GM12878 (cell line): ENCODE data around the gene LRRC27. TPM values are rescaled to one million over a fixed set of nuclear protein-coding genes. Genes with fewer than 3 reads are reported as not detected.

ENCODE experiments used
- BACH1 ChIP-seq: fragments of 450-650 bp; IDR thresholded peaks from 2 replicates; pipeline ENCODE4 v1.6.1; 2017; ENCODE audit warnings: mild to moderate bottlenecking, borderline replicate concordance
- BHLHE40 ChIP-seq, 2 experiments: fragments of 450-650 bp in 1 of 2; IDR thresholded peaks; 2 replicates each; pipeline ENCODE4 v1.6.1; 2011 to 2017; ENCODE audit warnings: low read depth in 2 of 2, borderline replicate concordance in 1 of 2, improper control_type of control experiment in 1 of 2, low read length in 1 of 2, mild to moderate bottlenecking in 1 of 2
- BMI1 ChIP-seq: fragments of 450-650 bp; IDR thresholded peaks from 2 replicates; pipeline ENCODE4 v1.6.1; 2016; ENCODE audit warnings: mild to moderate bottlenecking, moderate library complexity, borderline replicate concordance
- CHD1 ChIP-seq: IDR thresholded peaks from 2 replicates; pipeline ENCODE4 v1.6.1; 2012; ENCODE audit warnings: low read depth, low read length, improper control_type of control experiment
- CHD2 ChIP-seq: IDR thresholded peaks from 2 replicates; pipeline ENCODE4 v1.6.1; 2011; ENCODE audit warnings: low read depth, low read length, improper control_type of control experiment, borderline replicate concordance
- CREM ChIP-seq: IDR thresholded peaks from 2 replicates; pipeline ENCODE4 v1.6.1; 2014; ENCODE audit warnings: antibody characterized with exemption, low read depth
- DPF2 ChIP-seq: fragments of 450-650 bp; IDR thresholded peaks from 2 replicates; pipeline ENCODE4 v1.6.1; 2017; ENCODE audit warnings: mild to moderate bottlenecking
- HCFC1 ChIP-seq: fragments of 150-350 bp; IDR thresholded peaks from 2 replicates; pipeline ENCODE4 v1.6.1; 2014; ENCODE audit warnings: low read length
- MEF2A ChIP-seq: IDR thresholded peaks from 2 replicates; pipeline ENCODE4 v1.6.1; 2011; ENCODE audit warnings: low read depth, mild to moderate bottlenecking, low read length, moderate library complexity; ENCODE audit not compliant: insufficient read depth
- MXI1 ChIP-seq: fragments of 150-350 bp; IDR thresholded peaks from 2 replicates; pipeline ENCODE4 v1.6.1; 2011; ENCODE audit warnings: low read depth, mild to moderate bottlenecking, inconsistent platforms, low read length, improper control_type of control experiment
- POLR2A ChIP-seq: IDR thresholded peaks from 2 replicates; pipeline ENCODE4 v1.6.1; 2011; ENCODE audit warnings: low read depth, mild to moderate bottlenecking, low read length
- RELA ChIP-seq: fragments of 450-650 bp; IDR thresholded peaks from 2 replicates; pipeline ENCODE4 v1.8.0; 2014; ENCODE audit warnings: borderline replicate concordance; ENCODE audit not compliant: partially characterized antibody
- SMARCA5 ChIP-seq: fragments of 450-650 bp; IDR thresholded peaks from 2 replicates; pipeline ENCODE4 v1.6.1; 2017; ENCODE audit warnings: mild to moderate bottlenecking
- SP1 ChIP-seq: IDR thresholded peaks from one replicate; pipeline ENCODE4 v1.6.1; 2011; ENCODE audit warnings: low read depth, low read length
- TAF1 ChIP-seq: IDR thresholded peaks from 2 replicates; pipeline ENCODE4 v1.6.1; 2011; ENCODE audit warnings: mild to moderate bottlenecking, low read depth, low read length, borderline replicate concordance
- YBX1 ChIP-seq: fragments of 450-650 bp; IDR thresholded peaks from 2 replicates; pipeline ENCODE4 v1.6.1; 2016; ENCODE audit warnings: antibody characterized with exemption
- ZNF24 ChIP-seq: fragments of 450-650 bp; IDR thresholded peaks from 2 replicates; pipeline ENCODE4 v1.6.1; 2017; ENCODE audit warnings: antibody characterized with exemption, mild to moderate bottlenecking
- polyA plus RNA-seq, 11 experiments: library from polyadenylated mRNA; depleted of rRNA in 4 of 11; unstranded in 6 of 11; stranded (reverse) in 5 of 11; fragments of >200 nt; fragmentation: Nextera tagmentation in 4 of 11; fragmentation: Illumina TruSeq in 1 of 11; extraction: Ambion mirVana in 4 of 11; extraction: Trizol in 1 of 11; gene quantifications; 1 replicate in 1 of 11; 2 replicates in 10 of 11; pipeline versions ENCODE4 v1.2.1 to v1.2.3, GENCODE V29; 2011 to 2016; ENCODE audit warnings: inconsistent platforms in 2 of 11, missing spikeins in 2 of 11, low read depth in 1 of 11
- total RNA-seq, 4 experiments: library from RNA; depleted of rRNA in 3 of 4; stranded (reverse); fragments of >200 nt in 3 of 4; fragmentation: Illumina TruSeq in 1 of 4; extraction: Trizol in 1 of 4; gene quantifications; 2 replicates each; pipeline versions ENCODE4 v1.2.1 to v1.2.3, GENCODE V29; 2013 to 2021
- TF ChIP-seq, protein P1 (sequence below): fragments of 450-650 bp; conservative IDR thresholded peaks from 2 replicates; pipeline ENCODE4 v1.6.1; 2017; ENCODE audit warnings: mild to moderate bottlenecking, moderate library complexity
- TF ChIP-seq, protein P2 (sequence below): fragments of 450-650 bp; IDR thresholded peaks from 2 replicates; pipeline ENCODE4 v1.6.1; 2017; ENCODE audit warnings: low read depth, mild to moderate bottlenecking, moderate library complexity
- TF ChIP-seq, protein P3 (sequence below): IDR thresholded peaks from 2 replicates; pipeline ENCODE4 v1.6.1; 2011; ENCODE audit warnings: low read depth, mild to moderate bottlenecking, low read length, moderate library complexity, borderline replicate concordance; ENCODE audit errors: extremely low read depth
- TF ChIP-seq, protein P4 (sequence below): IDR thresholded peaks from 2 replicates; pipeline ENCODE4 v1.6.1; 2012; ENCODE audit warnings: low read depth, low read length, improper control_type of control experiment
- TF ChIP-seq, protein P5 (sequence below): IDR thresholded peaks from 2 replicates; pipeline ENCODE4 v1.6.1; 2011; ENCODE audit warnings: borderline replicate concordance, low read depth, mild to moderate bottlenecking, moderate library complexity, low read length; ENCODE audit not compliant: insufficient read depth, poor library complexity, severe bottlenecking

LRRC27 gene
- total and polyA plus RNA-seq, 10 of the 15 experiments (the other 5 are each of a cell fraction or from before 2014, with no cell fraction given): 0.48 to 6.9 (median 4.7) TPM

- TF ChIP-seq BHLHE40 (IDR thresholded peaks at IDR 0.05; ENCODE audit: borderline replicate concordance in 1 of 2, low read depth in 2 of 2, low read length in 1 of 2): peak; percentile 61 to 74; a peak in 3 of 4 replicates
- TF ChIP-seq, protein P1, sequence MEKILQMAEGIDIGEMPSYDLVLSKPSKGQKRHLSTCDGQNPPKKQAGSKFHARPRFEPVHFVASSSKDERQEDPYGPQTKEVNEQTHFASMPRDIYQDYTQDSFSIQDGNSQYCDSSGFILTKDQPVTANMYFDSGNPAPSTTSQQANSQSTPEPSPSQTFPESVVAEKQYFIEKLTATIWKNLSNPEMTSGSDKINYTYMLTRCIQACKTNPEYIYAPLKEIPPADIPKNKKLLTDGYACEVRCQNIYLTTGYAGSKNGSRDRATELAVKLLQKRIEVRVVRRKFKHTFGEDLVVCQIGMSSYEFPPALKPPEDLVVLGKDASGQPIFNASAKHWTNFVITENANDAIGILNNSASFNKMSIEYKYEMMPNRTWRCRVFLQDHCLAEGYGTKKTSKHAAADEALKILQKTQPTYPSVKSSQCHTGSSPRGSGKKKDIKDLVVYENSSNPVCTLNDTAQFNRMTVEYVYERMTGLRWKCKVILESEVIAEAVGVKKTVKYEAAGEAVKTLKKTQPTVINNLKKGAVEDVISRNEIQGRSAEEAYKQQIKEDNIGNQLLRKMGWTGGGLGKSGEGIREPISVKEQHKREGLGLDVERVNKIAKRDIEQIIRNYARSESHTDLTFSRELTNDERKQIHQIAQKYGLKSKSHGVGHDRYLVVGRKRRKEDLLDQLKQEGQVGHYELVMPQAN: peak; percentile 96
- peak; percentile 96 for TF ChIP-seq BMI1
- TF ChIP-seq, protein P2, sequence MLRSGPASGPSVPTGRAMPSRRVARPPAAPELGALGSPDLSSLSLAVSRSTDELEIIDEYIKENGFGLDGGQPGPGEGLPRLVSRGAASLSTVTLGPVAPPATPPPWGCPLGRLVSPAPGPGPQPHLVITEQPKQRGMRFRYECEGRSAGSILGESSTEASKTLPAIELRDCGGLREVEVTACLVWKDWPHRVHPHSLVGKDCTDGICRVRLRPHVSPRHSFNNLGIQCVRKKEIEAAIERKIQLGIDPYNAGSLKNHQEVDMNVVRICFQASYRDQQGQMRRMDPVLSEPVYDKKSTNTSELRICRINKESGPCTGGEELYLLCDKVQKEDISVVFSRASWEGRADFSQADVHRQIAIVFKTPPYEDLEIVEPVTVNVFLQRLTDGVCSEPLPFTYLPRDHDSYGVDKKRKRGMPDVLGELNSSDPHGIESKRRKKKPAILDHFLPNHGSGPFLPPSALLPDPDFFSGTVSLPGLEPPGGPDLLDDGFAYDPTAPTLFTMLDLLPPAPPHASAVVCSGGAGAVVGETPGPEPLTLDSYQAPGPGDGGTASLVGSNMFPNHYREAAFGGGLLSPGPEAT: 0 out of 2 replicates have a peak, but pooled peaks have one; percentile 19
- 0 out of 2 replicates have a peak, but pooled peaks have one; percentile 18 for TF ChIP-seq CREM
- peak; percentile 48; the same call in 1 of the 2 replicates for TF ChIP-seq CHD2
- peak; percentile 56 for TF ChIP-seq RELA
- TF ChIP-seq BACH1: 0 out of 2 replicates have a peak, but pooled peaks have one; percentile 50
- TF ChIP-seq DPF2: peak; percentile 67
- TF ChIP-seq MXI1: peak; percentile 91
- TF ChIP-seq, protein P3, sequence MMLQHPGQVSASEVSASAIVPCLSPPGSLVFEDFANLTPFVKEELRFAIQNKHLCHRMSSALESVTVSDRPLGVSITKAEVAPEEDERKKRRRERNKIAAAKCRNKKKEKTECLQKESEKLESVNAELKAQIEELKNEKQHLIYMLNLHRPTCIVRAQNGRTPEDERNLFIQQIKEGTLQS: peak; percentile 54; the same call in 1 of the 2 replicates
- TF ChIP-seq CHD1: no peak
- TF ChIP-seq SP1: peak; percentile 64
- TF ChIP-seq MEF2A: no peak
- TF ChIP-seq POLR2A: peak; percentile 94
- TF ChIP-seq SMARCA5: peak; percentile 48; the same call in 1 of the 2 replicates
- TF ChIP-seq HCFC1: peak; percentile 71
- peak; percentile 10; the same call in 1 of the 2 replicates for TF ChIP-seq TAF1
- TF ChIP-seq, protein P4, sequence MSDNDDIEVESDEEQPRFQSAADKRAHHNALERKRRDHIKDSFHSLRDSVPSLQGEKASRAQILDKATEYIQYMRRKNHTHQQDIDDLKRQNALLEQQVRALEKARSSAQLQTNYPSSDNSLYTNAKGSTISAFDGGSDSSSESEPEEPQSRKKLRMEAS: peak; percentile 69
- no peak for TF ChIP-seq YBX1
- TF ChIP-seq ZNF24: 0 out of 2 replicates have a peak, but pooled peaks have one; percentile 11
- TF ChIP-seq, protein P5, sequence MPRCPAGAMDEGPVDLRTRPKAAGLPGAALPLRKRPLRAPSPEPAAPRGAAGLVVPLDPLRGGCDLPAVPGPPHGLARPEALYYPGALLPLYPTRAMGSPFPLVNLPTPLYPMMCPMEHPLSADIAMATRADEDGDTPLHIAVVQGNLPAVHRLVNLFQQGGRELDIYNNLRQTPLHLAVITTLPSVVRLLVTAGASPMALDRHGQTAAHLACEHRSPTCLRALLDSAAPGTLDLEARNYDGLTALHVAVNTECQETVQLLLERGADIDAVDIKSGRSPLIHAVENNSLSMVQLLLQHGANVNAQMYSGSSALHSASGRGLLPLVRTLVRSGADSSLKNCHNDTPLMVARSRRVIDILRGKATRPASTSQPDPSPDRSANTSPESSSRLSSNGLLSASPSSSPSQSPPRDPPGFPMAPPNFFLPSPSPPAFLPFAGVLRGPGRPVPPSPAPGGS: peak; percentile 55
Measured at GRCh38 chr10:132331601-132332432, at the start of gene LRRC27 (continued).
